Measurements from ENCODE around the gene EPM2AIP1. TPM values are rescaled to one million over a fixed set of nuclear protein-coding genes. Genes with fewer than 3 reads are reported as not detected.
"Not testable (repeated sequence)": the region's sequence is repeated elsewhere in the genome, so short reads cannot be mapped to it uniquely, and the experiment has no call there.

EPM2AIP1 gene
- total RNA-seq, 1 donor, result 24.2 TPM

- no peak overlapping the region for H3K4me3 ChIP-seq (ENCODE audit: low read depth, low read length)
- no peak for TF ChIP-seq CTCF (IDR thresholded peaks at IDR 0.05; ENCODE audit: insufficient read depth, low read depth, low read length)
- DNase-seq (ENCODE audit: low read depth), result no peak
Observed at GRCh38 chr3:36957063-36957462, 35.9 kb downstream of the EPM2AIP1 start.

GRCh38 chr3:36956155-36956554 is 36.8 kb downstream of the EPM2AIP1 start:
- no peak overlapping the region for H3K4me3 ChIP-seq (ENCODE audit: low read depth, low read length)
- no peak for TF ChIP-seq CTCF (IDR thresholded peaks at IDR 0.05; ENCODE audit: insufficient read depth, low read depth, low read length)
- DNase-seq (ENCODE audit: low read depth), result no peak

- H3K4me3 ChIP-seq (ENCODE audit: low read depth, low read length), result no peak overlapping the region
- DNase-seq (ENCODE audit: low read depth), result no peak
- TF ChIP-seq CTCF (IDR thresholded peaks at IDR 0.05; ENCODE audit: insufficient read depth, low read depth, low read length), result no peak
Observed at GRCh38 chr3:36954452-36955134, 38.3 kb downstream of the EPM2AIP1 start.

- not testable (repeated sequence) for DNase-seq (ENCODE audit: low read depth); H3K4me3 ChIP-seq (ENCODE audit: low read depth, low read length)
Observed at GRCh38 chr3:36947814-36948213, 45.1 kb downstream of the EPM2AIP1 start.

- TF ChIP-seq CTCF (IDR thresholded peaks at IDR 0.05; ENCODE audit: insufficient read depth, low read depth, low read length), result no peak
- peak overlapping the region; percentile 72 for H3K4me3 ChIP-seq (ENCODE audit: low read depth, low read length)
- DNase-seq (ENCODE audit: low read depth), result no peak
Observed at GRCh38 chr3:36945333-36945980, 47.5 kb downstream of the EPM2AIP1 start.

GRCh38 chr3:36944641-36945270 is 48.2 kb downstream of the EPM2AIP1 start, which contains the start of gene TRANK1:
TRANK1 (minus strand) TSS chr3:36945054; CDS start chr3:36944809, 245 bp downstream.
- peak; percentile 50 for DNase-seq (ENCODE audit: low read depth)
- H3K4me3 ChIP-seq (ENCODE audit: low read depth, low read length), result peak within 1 kb of the TSS; percentile 72
- no peak for TF ChIP-seq CTCF (IDR thresholded peaks at IDR 0.05; ENCODE audit: insufficient read depth, low read depth, low read length)

GRCh38 chr3:36944012-36944640 is 48.8 kb downstream of the EPM2AIP1 start:
- DNase-seq (ENCODE audit: low read depth), result peak; percentile 61
- TF ChIP-seq CTCF (IDR thresholded peaks at IDR 0.05; ENCODE audit: insufficient read depth, low read depth, low read length), result no peak
- H3K4me3 ChIP-seq (ENCODE audit: low read depth, low read length), result peak overlapping the region; percentile 72
